OCI-LY1 (cell line): ENCODE measurements around the gene TNS1.
"Not testable (repeated sequence)": the region's sequence is repeated elsewhere in the genome, so short reads cannot be mapped to it uniquely, and the experiment has no call there.

Source experiments
- EZH2 ChIP-seq: fragments of 200-600 bp; sonication (generic), shearing (Covaris generic); IDR thresholded peaks from 2 replicates; pipeline ENCODE4 v1.8.0; 2017; ENCODE audit warnings: borderline replicate concordance, mixed run types, mild to moderate bottlenecking, antibody characterized with exemption, low read length, moderate library complexity, mixed read lengths
- TF ChIP-seq, protein P1 (sequence below): fragments of 200-600 bp; sonication (generic), shearing (Covaris generic); IDR thresholded peaks from 2 replicates; pipeline ENCODE4 v1.5.1; 2017; ENCODE audit warnings: mild to moderate bottlenecking, antibody characterized with exemption, low read length, moderate library complexity, mixed read lengths

DNA sequence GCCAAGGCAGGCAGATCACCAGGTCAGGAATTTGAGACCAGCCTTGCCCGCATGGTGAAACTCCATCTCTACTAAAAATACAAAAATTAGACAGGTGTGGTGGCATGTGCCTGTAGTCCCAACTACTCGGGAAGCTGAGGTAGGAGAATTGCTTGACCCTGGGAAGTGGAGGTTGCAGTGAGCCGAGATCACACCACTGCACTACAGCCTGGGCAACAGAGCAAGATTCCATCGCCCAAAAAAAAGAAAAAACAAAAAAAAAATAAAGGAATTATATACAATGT, 16.0 kb upstream of the TNS1 start:
- TF ChIP-seq, protein P1, sequence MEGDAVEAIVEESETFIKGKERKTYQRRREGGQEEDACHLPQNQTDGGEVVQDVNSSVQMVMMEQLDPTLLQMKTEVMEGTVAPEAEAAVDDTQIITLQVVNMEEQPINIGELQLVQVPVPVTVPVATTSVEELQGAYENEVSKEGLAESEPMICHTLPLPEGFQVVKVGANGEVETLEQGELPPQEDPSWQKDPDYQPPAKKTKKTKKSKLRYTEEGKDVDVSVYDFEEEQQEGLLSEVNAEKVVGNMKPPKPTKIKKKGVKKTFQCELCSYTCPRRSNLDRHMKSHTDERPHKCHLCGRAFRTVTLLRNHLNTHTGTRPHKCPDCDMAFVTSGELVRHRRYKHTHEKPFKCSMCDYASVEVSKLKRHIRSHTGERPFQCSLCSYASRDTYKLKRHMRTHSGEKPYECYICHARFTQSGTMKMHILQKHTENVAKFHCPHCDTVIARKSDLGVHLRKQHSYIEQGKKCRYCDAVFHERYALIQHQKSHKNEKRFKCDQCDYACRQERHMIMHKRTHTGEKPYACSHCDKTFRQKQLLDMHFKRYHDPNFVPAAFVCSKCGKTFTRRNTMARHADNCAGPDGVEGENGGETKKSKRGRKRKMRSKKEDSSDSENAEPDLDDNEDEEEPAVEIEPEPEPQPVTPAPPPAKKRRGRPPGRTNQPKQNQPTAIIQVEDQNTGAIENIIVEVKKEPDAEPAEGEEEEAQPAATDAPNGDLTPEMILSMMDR: not testable (repeated sequence)
- TF ChIP-seq EZH2: not testable (repeated sequence)
